GM10266 (cell line): ENCODE measurements around the gene SLC39A1.

ENCODE experiments used
- DNase-seq: peaks from one replicate; pipeline ENCODE4 v3.0.0; 2012; ENCODE audit errors: extremely low spot score
- TF ChIP-seq, protein P1 (sequence below): IDR thresholded peaks from 2 replicates; pipeline ENCODE4 v1.5.1; 2012; ENCODE audit warnings: mild to moderate bottlenecking, low read depth; ENCODE audit not compliant: control insufficient read depth, insufficient read depth; ENCODE audit errors: missing control alignments

SLC39A1 gene

DNA sequence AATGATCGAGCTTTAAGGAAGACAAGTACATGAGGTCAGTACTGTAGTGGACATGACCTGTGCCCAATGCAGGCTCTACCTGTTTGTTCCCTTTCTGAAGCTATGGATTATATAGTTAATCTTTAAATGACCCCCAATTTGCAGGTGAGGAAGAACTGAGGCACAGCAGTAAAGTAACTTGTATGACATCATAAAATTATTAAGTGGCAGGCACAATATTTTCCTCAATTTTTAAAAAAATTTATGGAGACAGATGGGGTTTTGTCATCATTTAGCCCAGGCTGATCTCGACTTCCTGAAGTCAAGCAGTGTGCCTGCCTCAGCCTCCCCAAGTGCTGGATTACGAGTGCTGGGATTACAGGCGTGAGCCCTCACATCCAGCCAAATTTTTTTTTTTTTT lies 36.9 kb downstream of the SLC39A1 start:
- TF ChIP-seq, protein P1, sequence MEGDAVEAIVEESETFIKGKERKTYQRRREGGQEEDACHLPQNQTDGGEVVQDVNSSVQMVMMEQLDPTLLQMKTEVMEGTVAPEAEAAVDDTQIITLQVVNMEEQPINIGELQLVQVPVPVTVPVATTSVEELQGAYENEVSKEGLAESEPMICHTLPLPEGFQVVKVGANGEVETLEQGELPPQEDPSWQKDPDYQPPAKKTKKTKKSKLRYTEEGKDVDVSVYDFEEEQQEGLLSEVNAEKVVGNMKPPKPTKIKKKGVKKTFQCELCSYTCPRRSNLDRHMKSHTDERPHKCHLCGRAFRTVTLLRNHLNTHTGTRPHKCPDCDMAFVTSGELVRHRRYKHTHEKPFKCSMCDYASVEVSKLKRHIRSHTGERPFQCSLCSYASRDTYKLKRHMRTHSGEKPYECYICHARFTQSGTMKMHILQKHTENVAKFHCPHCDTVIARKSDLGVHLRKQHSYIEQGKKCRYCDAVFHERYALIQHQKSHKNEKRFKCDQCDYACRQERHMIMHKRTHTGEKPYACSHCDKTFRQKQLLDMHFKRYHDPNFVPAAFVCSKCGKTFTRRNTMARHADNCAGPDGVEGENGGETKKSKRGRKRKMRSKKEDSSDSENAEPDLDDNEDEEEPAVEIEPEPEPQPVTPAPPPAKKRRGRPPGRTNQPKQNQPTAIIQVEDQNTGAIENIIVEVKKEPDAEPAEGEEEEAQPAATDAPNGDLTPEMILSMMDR, result no peak
- DNase-seq, result no peak

GRCh38 chr1:153922972-153923925 lies 40.1 kb downstream of the SLC39A1 start, which contains the start of gene GATAD2B:
TSS of gene GATAD2B (minus strand) at chr1:153922972. CDS start at chr1:153828347, 94,625 bp downstream.
- TF ChIP-seq, protein P1, result no peak

DNA sequence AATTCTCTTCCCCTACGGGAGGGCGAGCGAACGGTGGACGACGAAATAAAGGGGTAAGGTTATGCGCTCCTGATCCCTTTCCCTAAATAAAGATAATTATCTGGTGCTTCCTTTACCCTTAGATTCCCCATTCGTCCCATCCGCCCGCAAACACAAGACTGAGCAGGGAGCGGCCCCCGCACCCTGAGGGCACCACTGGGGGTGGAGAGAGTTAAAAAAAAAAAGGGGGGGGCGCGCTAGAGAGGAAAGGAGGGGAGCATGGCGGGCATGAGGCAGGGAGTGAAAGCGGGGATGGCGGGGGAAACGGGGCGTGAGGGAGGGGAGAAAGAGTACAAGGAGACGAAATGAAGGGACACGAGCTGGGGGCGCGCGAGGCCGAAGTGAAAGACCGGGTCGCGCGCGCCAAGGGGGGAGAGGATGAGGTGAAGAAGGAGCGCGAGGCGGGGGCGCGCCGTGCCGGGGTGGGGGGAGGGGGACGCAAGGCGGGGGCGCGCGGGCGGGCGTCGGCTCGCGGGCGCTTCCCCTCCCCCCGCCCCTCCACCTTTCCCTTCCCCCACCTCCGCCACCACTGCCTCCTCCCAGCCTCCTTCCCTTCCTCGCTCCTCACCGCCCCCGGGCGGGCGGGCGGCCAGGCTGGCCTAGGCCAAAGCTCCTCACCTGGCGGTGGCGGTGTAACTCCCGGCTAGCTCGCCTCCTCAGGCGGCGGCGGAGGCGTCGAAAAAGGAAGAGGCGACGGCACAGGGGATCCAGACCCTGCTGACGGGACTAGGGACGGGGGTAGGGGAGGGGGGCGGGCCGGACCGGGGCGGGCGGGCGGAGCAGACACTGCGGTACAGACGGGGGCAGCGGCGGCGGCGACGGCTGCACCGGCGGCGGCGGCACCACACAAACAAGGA lies 41.0 kb downstream of the SLC39A1 start:
- no peak for DNase-seq
- TF ChIP-seq, protein P1, result peak; percentile 51

More at GRCh38 chr1:153922972-153923925, 40.1 kb downstream of the SLC39A1 start, which contains the start of gene GATAD2B:
- peak; percentile 99 for DNase-seq

GRCh38 chr1:153921803-153922075 lies 41.6 kb downstream of the SLC39A1 start:
- DNase-seq, result no peak
- TF ChIP-seq, protein P1, result no peak

GRCh38 chr1:153921080-153921802 lies 42.1 kb downstream of the SLC39A1 start:
- TF ChIP-seq, protein P1, result no peak
- DNase-seq, result no peak

DNA sequence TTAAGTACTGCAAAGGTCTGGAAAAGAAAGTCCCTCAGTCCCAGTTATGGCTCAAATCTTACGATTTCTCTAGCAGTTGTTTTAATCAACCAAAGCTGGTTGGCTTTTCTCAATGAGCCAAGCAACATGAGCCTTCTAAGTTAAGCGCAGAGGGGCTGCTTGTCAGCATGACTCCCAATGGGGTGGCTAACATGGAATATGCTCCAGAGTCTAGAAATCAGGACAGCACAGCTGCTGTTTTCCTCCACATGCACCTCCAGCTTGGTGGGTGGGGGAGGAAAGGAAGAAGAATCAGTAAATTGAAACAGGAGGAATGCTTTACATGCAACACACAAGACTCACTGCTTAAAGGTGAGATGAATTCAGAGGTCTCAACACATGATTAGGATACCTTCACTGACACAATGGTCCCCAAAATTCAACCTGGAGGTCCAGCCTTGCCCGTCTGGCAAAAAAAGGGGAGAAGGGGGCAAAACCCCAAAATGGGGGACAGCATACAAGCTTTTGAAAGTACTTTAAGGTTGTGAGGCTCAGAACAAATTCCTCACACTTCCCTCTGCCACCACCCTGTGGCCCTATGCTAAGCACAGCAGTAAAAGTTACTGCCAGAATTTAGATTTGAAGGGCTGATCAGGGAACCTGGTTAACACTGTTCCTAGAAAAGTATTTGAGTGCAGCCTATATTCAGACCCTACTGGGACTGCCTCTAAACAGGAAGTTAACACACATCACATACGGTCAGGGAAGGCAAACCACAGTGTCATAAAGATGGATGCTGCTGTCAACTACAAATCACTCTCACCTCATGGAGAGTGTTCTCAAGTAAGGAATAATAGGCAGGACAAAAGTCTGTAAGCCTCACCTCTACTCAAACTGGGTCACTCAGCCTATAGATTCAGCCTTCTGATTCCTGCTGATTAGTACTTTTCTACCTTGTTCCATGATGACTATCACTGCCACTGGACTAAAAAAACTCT lies 43.2 kb downstream of the SLC39A1 start:
- TF ChIP-seq, protein P1, result peak; percentile 57
- peak; percentile 45 for DNase-seq
